ENCODE data around the gene TAS2R42. TPM values are rescaled to one million over a fixed set of nuclear protein-coding genes. Genes with fewer than 3 reads are reported as not detected.

TAS2R42 gene
- total RNA-seq, 1 donor from 2014 or later, result not detected

GRCh38 chr12:11147420-11147819 is 39.3 kb downstream of the TAS2R42 start:
- DNase-seq (ENCODE audit: low spot score) (no peak), ATAC-seq (no peak)

DNA sequence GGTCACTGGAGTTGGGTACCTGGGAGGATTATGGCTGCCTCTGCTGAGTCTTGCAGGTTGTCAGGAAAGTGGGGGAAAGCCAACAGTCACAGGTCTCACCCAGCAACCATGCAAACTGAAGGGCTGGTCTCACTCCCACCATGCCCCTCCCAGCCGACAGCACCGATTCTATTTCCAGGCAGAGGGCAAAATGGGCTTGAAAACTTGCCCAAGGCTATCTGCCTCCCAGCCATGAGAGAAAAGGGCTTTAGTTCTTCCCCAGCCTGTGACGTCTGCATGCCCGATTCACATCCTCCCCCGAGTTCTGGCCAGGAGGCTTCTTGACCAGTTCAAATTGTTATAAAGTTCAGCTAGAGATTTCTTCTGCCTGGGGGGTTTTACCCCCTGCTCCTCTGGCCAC is 42.4 kb downstream of the TAS2R42 start:
- ATAC-seq (no peak), DNase-seq (ENCODE audit: low spot score) (no peak)

DNA sequence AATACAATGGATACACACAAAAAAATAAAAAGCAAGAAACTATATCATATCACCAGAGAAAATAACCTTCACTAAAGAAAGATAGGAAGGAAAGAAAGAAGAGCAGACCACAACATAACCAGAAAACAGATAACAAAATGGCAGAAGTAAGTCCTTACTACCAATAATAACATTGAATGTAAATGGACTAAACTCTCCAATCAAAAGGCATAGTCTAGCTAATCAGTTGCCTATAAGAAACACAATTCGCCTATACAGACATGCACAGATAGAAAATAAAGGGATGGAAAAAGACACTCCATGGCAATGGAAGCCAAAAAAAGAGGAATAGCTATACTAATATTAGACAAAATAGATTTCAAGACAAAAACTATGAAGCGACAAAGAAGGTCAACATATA is 43.4 kb downstream of the TAS2R42 start:
- ATAC-seq (no peak), DNase-seq (ENCODE audit: low spot score) (no peak)

DNA sequence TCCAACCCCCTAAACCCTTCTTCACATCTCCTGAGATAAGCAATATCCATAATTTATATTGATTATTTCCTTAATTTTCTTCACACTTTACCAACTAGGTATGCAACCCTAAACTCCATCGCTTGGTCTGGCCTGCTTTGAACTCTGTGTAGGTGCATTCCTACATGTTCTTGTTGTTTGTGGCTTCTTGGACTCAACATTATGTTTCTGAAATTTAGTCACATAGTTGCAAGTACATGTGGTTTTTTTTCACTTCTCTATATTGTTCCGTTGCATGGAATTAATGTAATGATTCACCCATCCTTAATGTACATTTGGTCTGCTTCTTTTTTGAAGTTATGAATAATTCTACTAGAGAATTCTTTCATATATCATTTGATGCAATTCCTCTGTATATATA is 50.7 kb downstream of the TAS2R42 start:
- ATAC-seq, result no peak
- DNase-seq (ENCODE audit: low spot score), result no peak

Other genes with a start within 250 kb of the TAS2R42 start
- 0.73 TPM for gene TAS2R14, start 247.7 kb downstream of the TAS2R42 start, total RNA-seq
- gene TAS2R50, start 200.0 kb downstream of the TAS2R42 start, total RNA-seq, result 0.60 TPM
- 0.45 TPM for gene TAS2R20, start 188.6 kb downstream of the TAS2R42 start, total RNA-seq
- 0.78 TPM for gene TAS2R19, start 164.3 kb downstream of the TAS2R42 start, total RNA-seq
- 1.0 TPM for gene TAS2R31, start 155.5 kb downstream of the TAS2R42 start, total RNA-seq
- 0.38 TPM for gene TAS2R46, start 124.6 kb downstream of the TAS2R42 start, total RNA-seq
- gene TAS2R43, start 94.6 kb downstream of the TAS2R42 start, total RNA-seq, result not detected
- gene TAS2R30, start 52.3 kb downstream of the TAS2R42 start, total RNA-seq, result 1.4 TPM
- gene SMIM10L1, start 15.7 kb downstream of the TAS2R42 start, total RNA-seq, result 6.4 TPM
- gene PRB3, start 82.8 kb upstream of the TAS2R42 start, total RNA-seq, result not detected
- gene PRB4, start 123.5 kb upstream of the TAS2R42 start, total RNA-seq, result not detected
- gene PRB2, start 208.6 kb upstream of the TAS2R42 start, total RNA-seq, result not detected